WERI-Rb-1 (cell line): ENCODE results near the gene CALHM4.

ENCODE experiments used
- DNase-seq: peaks from one replicate; pipeline ENCODE4 v3.0.0-alpha.2; 2020
- H3K27ac ChIP-seq: fragments of 250-450 bp; sonication (Bioruptor Pico); 2 replicates; pipeline ENCODE4 v1.5.1; 2020; ENCODE audit warnings: mild to moderate bottlenecking, moderate library complexity
- H3K27me3 ChIP-seq: fragments of 250-450 bp; sonication (Bioruptor Pico); 2 replicates; pipeline ENCODE4 v1.5.1; 2021; ENCODE audit warnings: mild to moderate bottlenecking, low read depth, moderate library complexity; ENCODE audit not compliant: insufficient read depth, severe bottlenecking
- H3K36me3 ChIP-seq: fragments of 250-450 bp; sonication (Bioruptor Pico); 2 replicates; pipeline ENCODE4 v1.5.1; 2020; ENCODE audit warnings: mild to moderate bottlenecking, moderate library complexity
- H3K4me3 ChIP-seq: 2 replicates; pipeline ENCODE4 v1.5.1; 2011; ENCODE audit warnings: low read depth, mild to moderate bottlenecking, control low read depth, low read length
- H3K9me3 ChIP-seq: fragments of 250-450 bp; sonication (Bioruptor Pico); 2 replicates; pipeline ENCODE4 v1.5.1; 2021; ENCODE audit warnings: mild to moderate bottlenecking, moderate library complexity; ENCODE audit not compliant: severe bottlenecking
- TF ChIP-seq, protein P1 (sequence below): IDR thresholded peaks from 2 replicates; pipeline ENCODE4 v1.5.1; 2011; ENCODE audit warnings: low read depth, mild to moderate bottlenecking, control low read depth, inconsistent platforms, low read length

Gene CALHM4

DNA sequence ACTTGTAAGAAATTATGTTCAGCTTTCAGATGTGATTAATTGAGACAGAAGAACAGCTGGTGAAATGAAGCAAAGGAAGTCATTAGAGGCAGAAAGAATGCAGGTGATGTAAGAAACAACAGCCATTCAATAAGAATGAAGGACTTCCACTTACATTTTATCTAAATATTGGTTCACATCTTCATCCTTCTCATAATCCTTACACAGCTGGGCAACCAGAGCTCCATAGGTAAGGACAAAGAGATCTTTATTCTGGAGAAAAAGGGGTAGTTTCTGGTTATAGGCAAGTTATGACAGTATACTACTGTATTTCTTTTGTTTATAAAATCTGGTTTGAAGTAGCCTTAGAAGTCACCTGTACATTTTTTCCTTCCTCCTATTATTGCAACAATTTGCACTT lies 10.4 kb upstream of the CALHM4 start:
- H3K27ac ChIP-seq, result no peak overlapping the region
- no peaks in the 10 kb centered on the region for H3K27me3 ChIP-seq
- no peak for DNase-seq
- no peaks in the 10 kb centered on the region for H3K36me3 ChIP-seq
- TF ChIP-seq, protein P1, sequence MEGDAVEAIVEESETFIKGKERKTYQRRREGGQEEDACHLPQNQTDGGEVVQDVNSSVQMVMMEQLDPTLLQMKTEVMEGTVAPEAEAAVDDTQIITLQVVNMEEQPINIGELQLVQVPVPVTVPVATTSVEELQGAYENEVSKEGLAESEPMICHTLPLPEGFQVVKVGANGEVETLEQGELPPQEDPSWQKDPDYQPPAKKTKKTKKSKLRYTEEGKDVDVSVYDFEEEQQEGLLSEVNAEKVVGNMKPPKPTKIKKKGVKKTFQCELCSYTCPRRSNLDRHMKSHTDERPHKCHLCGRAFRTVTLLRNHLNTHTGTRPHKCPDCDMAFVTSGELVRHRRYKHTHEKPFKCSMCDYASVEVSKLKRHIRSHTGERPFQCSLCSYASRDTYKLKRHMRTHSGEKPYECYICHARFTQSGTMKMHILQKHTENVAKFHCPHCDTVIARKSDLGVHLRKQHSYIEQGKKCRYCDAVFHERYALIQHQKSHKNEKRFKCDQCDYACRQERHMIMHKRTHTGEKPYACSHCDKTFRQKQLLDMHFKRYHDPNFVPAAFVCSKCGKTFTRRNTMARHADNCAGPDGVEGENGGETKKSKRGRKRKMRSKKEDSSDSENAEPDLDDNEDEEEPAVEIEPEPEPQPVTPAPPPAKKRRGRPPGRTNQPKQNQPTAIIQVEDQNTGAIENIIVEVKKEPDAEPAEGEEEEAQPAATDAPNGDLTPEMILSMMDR, result no peak
- no peaks in the 10 kb centered on the region for H3K9me3 ChIP-seq
- H3K4me3 ChIP-seq, result no peak overlapping the region

DNA sequence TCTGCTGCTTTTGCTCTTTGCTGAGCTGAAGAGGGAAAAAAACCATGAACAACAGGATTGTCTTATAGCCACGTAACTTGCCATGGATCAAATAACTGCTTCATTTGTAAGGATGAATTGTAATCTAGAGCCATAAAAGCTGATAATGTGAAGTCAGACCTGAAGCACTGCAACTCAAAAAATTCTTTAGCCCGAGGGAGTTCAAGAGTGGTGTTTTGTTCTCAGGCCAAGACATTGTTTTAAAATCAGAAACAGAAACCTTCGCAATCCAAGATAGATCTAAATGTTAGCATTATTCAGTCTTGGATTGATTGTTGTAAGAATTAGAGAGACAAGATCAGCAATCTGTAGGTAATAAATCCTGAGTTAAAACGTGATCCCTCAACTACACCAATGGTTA lies 7.9 kb upstream of the CALHM4 start, which contains the start of gene TRAPPC3L:
Gene TRAPPC3L (minus strand): TSS at position 34 of the 400 bp plus-strand sequence. CDS start 170 bp downstream, outside the sequence.
- Histone ChIP-seq H3K36me3 (no peaks in the 10 kb centered on the region), H3K27ac (no peak within 1 kb of the TSS), H3K27me3 (no peaks in the 10 kb centered on the region), H3K9me3 (no peaks in the 10 kb centered on the region), H3K4me3 (no peak within 1 kb of the TSS)
- TF ChIP-seq, protein P1, result no peak
- DNase-seq, result no peak

DNA sequence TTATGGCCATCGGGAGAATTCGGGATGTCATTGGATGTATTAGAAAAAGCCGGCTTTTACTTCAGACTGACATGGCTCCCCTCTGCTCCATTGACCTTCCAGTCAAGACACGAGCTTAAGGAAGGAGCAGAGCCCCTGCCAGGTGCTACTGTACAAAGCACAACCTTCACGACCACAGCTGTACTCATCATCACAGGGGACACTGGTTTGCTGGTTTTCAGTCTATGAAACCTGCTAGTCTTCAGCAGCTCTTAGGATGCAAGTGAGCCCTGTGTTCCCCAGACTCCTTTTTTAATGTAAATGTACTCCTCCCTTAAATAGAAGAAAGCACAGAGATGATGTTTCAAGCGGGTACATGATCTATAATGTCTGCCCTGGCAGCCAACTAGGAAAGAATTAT lies 6.2 kb upstream of the CALHM4 start:
- H3K9me3 ChIP-seq, result no peaks in the 10 kb centered on the region
- no peak for DNase-seq
- H3K36me3 ChIP-seq, result no peaks in the 10 kb centered on the region
- no peak overlapping the region for H3K27ac ChIP-seq
- TF ChIP-seq, protein P1, result no peak
- no peak overlapping the region for H3K4me3 ChIP-seq
- H3K27me3 ChIP-seq, result no peaks in the 10 kb centered on the region

DNA sequence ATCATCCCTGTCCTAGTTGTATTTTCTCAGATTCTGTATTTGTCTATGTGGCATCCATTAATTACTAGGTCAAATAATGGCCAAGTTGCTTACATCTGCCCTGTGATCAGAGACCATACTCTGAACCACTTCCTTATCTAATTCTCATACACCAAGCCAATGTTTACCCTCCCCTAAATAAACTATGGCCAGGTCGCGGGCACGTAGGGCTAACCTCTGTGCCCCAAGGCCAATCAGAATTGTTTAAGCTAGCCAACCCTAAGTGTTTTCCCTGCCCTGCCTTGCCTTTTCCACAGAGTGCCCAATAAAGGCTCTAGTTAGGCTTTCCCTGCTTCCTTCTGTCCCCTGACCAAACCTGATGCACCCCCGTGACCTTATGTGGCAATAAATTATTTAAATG lies 2.8 kb upstream of the CALHM4 start:
- Histone ChIP-seq H3K4me3 (no peak overlapping the region), H3K27me3 (no peaks in the 10 kb centered on the region), H3K9me3 (no peaks in the 10 kb centered on the region), H3K27ac (no peak overlapping the region), H3K36me3 (no peaks in the 10 kb centered on the region)
- TF ChIP-seq, protein P1, result no peak
- DNase-seq, result no peak

DNA sequence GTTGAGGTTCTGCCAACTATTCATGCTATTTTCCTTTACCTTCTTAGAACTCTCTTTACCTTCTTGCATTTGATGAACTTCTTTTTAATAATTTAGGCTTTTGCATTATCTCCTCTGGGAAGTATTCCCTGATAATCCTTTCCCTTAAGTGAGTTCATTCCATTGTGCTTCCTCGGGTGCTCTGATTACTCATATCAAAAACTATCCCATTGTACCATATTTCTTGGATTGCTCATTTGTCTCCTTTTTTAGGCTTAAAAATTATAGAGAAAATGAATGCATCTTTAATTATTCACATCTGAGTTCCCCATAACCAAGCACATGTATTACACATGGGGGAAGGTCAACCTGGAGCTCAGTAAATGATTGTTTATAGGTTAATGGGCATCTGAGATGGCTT lies 2.5 kb downstream of the CALHM4 start:
- Histone ChIP-seq H3K27ac (no peak overlapping the region), H3K9me3 (no peaks in the 10 kb centered on the region), H3K4me3 (no peak overlapping the region), H3K36me3 (no peaks in the 10 kb centered on the region), H3K27me3 (no peaks in the 10 kb centered on the region)
- TF ChIP-seq, protein P1, result no peak
- no peak for DNase-seq

DNA sequence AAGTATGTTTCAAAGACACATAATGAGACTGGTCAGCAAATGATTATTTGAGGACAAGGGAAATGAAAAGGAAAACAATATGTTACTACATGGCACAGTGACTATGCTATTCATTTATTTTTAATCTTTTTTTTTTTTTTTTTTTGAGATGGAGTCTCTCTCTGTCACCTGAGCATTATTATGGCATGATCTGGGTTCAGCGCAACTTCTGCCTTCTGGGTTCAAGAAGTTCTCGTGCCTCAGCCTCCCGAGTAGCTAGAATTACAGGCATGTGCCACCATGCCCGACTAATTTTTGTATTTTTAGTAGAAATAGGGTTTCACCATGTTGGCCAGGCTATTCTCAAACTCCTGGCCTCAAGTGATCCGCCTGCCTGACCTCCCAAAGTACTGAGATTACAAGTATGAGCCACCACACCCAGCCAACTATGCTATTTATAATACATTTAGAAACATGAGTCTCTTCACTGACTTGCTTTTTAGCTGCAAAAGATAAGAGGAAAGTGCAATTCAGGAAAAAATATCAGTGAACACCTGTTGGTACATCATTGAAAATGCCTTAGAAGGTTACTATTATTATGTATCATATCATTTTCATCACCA lies 3.4 kb downstream of the CALHM4 start:
- Histone ChIP-seq H3K9me3 (no peaks in the 10 kb centered on the region), H3K27me3 (no peaks in the 10 kb centered on the region), H3K4me3 (no peak overlapping the region), H3K27ac (no peak overlapping the region), H3K36me3 (no peaks in the 10 kb centered on the region)
- TF ChIP-seq, protein P1, result no peak
- no peak for DNase-seq
